K562 (cell line): Measurements from ENCODE around the gene CT45A5. TPM values are rescaled to one million over a fixed set of nuclear protein-coding genes. Genes with fewer than 3 reads are reported as not detected.

ENCODE experiments used
- ATF1 ChIP-seq, 2 experiments: fragments of 450-650 bp in 1 of 2; IDR thresholded peaks; 2 replicates each; pipeline ENCODE4 v1.6.1; 2016; ENCODE audit warnings: missing compliant biosample characterization in 1 of 2, missing genetic modification characterization in 1 of 2
- CBFA2T2 ChIP-seq: fragments of 450-650 bp; conservative IDR thresholded peaks from 2 replicates; pipeline ENCODE4 v1.6.1; 2017; ENCODE audit warnings: mild to moderate bottlenecking
- CTBP1 ChIP-seq: fragments of 450-650 bp; IDR thresholded peaks from 2 replicates; pipeline ENCODE4 v1.6.1; 2016; ENCODE audit warnings: borderline replicate concordance
- DIDO1 ChIP-seq: fragments of 450-650 bp; IDR thresholded peaks from 2 replicates; pipeline ENCODE4 v1.6.1; 2016; ENCODE audit warnings: low read depth, missing biosample characterization, missing genetic modification characterization
- DNMT1 ChIP-seq: fragments of 450-650 bp; IDR thresholded peaks from 2 replicates; pipeline ENCODE4 v1.6.1; 2016; ENCODE audit warnings: antibody characterized with exemption, mild to moderate bottlenecking
- HDAC1 ChIP-seq, 2 experiments: fragments of 450-650 bp; IDR thresholded peaks; 2 replicates each; pipeline ENCODE4 v1.6.1; 2016 to 2017; ENCODE audit warnings: inconsistent platforms in 1 of 2, mild to moderate bottlenecking in 1 of 2, moderate library complexity in 1 of 2
- HDAC2 ChIP-seq: fragments of 450-650 bp; IDR thresholded peaks from 2 replicates; pipeline ENCODE4 v1.6.1; 2016; ENCODE audit warnings: mild to moderate bottlenecking
- HDGF ChIP-seq: fragments of 450-650 bp; IDR thresholded peaks from 2 replicates; pipeline ENCODE4 v1.6.1; 2016
- IFI16 ChIP-seq: fragments of 250-450 bp; sonication (Bioruptor Pico); IDR thresholded peaks from 2 replicates; pipeline ENCODE4 v2.1.2; 2022; ENCODE audit warnings: mild to moderate bottlenecking, inconsistent platforms
- KLF16 ChIP-seq: IDR thresholded peaks from 2 replicates; pipeline ENCODE4 v1.6.1; 2016; ENCODE audit warnings: antibody characterized with exemption
- L3MBTL2 ChIP-seq: fragments of 450-650 bp; IDR thresholded peaks from 2 replicates; pipeline ENCODE4 v1.6.1; 2016; ENCODE audit warnings: mild to moderate bottlenecking, moderate library complexity
- MAZ ChIP-seq, 2 experiments: fragments of 450-650 bp in 1 of 2; sonication (generic) in 1 of 2; formaldehyde crosslinking; IDR thresholded peaks in 1 of 2; conservative IDR thresholded peaks in 1 of 2; 2 replicates each; pipeline versions ENCODE4 v1.4.0 to v1.5.0; 2020; ENCODE audit warnings: mild to moderate bottlenecking in 1 of 2, missing genetic modification reagents in 1 of 2
- MTA1 ChIP-seq: fragments of 450-650 bp; IDR thresholded peaks from 2 replicates; pipeline ENCODE4 v1.6.1; 2017; ENCODE audit warnings: borderline replicate concordance
- NFE2L1 ChIP-seq: fragments of 450-650 bp; IDR thresholded peaks from 2 replicates; pipeline ENCODE4 v1.6.1; 2016; ENCODE audit warnings: missing genetic modification characterization, low read depth, mild to moderate bottlenecking, missing compliant biosample characterization, moderate library complexity, borderline replicate concordance
- NUFIP1 ChIP-seq: fragments of 450-650 bp; IDR thresholded peaks from 2 replicates; pipeline ENCODE4 v1.6.1; 2018; ENCODE audit not compliant: partially characterized antibody
- PHB ChIP-seq: fragments of 250-450 bp; sonication (Bioruptor Pico); IDR thresholded peaks from 2 replicates; pipeline ENCODE4 v1.5.0; 2021
- POLR2G ChIP-seq: fragments of 200-400 bp; formaldehyde crosslinking; IDR thresholded peaks from 2 replicates; pipeline ENCODE4 v1.6.1; 2017; ENCODE audit warnings: low read depth, mild to moderate bottlenecking, antibody characterized with exemption, low read length, moderate library complexity
- PRMT5 ChIP-seq: sonication (generic); formaldehyde crosslinking; IDR thresholded peaks from 2 replicates; pipeline ENCODE4 v1.5.0; 2020; ENCODE audit warnings: missing genetic modification reagents
- RB1 ChIP-seq: fragments of 450-650 bp; IDR thresholded peaks from 2 replicates; pipeline ENCODE4 v1.6.1; 2017; ENCODE audit warnings: low read depth, mild to moderate bottlenecking
- RBFOX2 ChIP-seq: fragments of 200-400 bp; formaldehyde crosslinking; IDR thresholded peaks from 2 replicates; pipeline ENCODE4 v1.6.1; 2017; ENCODE audit warnings: low read depth, mild to moderate bottlenecking, low read length, moderate library complexity
- RBM34 ChIP-seq: fragments of 200-400 bp; formaldehyde crosslinking; IDR thresholded peaks from 2 replicates; pipeline ENCODE4 v1.6.1; 2018; ENCODE audit warnings: low read length, borderline replicate concordance; ENCODE audit not compliant: insufficient read depth
- RHOXF2B ChIP-seq: fragments of 250-450 bp; sonication (Bioruptor Pico); conservative IDR thresholded peaks from 2 replicates; pipeline ENCODE4 v1.5.1; 2021
- SLC30A9 ChIP-seq: fragments of 250-450 bp; sonication (Bioruptor Pico); IDR thresholded peaks from 2 replicates; pipeline ENCODE4 v1.8.0; 2022; ENCODE audit warnings: mild to moderate bottlenecking, moderate library complexity
- STAG1 ChIP-seq: sonication (generic); formaldehyde crosslinking; IDR thresholded peaks from 2 replicates; pipeline ENCODE4 v1.5.0; 2020; ENCODE audit warnings: missing genetic modification reagents, borderline replicate concordance
- SUPT5H ChIP-seq: fragments of 450-650 bp; IDR thresholded peaks from 2 replicates; pipeline ENCODE4 v1.6.1; 2016
- TAF1 ChIP-seq: IDR thresholded peaks from 2 replicates; pipeline ENCODE4 v1.6.1; 2011; ENCODE audit warnings: mild to moderate bottlenecking, low read length, moderate library complexity; ENCODE audit not compliant: insufficient read depth, control insufficient read depth, severe bottlenecking; ENCODE audit errors: extremely low read depth
- XRCC5 ChIP-seq: fragments of 200-400 bp; formaldehyde crosslinking; IDR thresholded peaks from 2 replicates; pipeline ENCODE4 v1.6.1; 2017; ENCODE audit warnings: low read depth, mild to moderate bottlenecking, low read length
- ZBTB7A ChIP-seq: IDR thresholded peaks from 2 replicates; pipeline ENCODE4 v1.6.1; 2011; ENCODE audit warnings: low read depth, mild to moderate bottlenecking, low read length, moderate library complexity, borderline replicate concordance; ENCODE audit not compliant: control insufficient read depth
- ZEB2 ChIP-seq: fragments of 450-650 bp; IDR thresholded peaks from 2 replicates; pipeline ENCODE4 v1.6.1; 2016
- polyA plus RNA-seq, 8 experiments: library from polyadenylated mRNA; depleted of rRNA in 4 of 8; stranded (reverse) in 5 of 8; unstranded in 3 of 8; fragments of >200 nt; fragmentation: Nextera tagmentation in 2 of 8; fragmentation: Illumina TruSeq in 1 of 8; extraction: Ambion mirVana in 2 of 8; extraction: Trizol in 1 of 8; gene quantifications; 2 replicates each; pipeline versions ENCODE4 v1.2.1 to v1.2.3, GENCODE V29; 2011 to 2014; ENCODE audit warnings: inconsistent platforms in 1 of 8, missing spikeins in 1 of 8
- total RNA-seq, 7 experiments: library from RNA; depleted of rRNA in 6 of 7; stranded (reverse); fragments of >200 nt in 6 of 7; fragmentation: Illumina TruSeq in 2 of 7; extraction: Trizol in 2 of 7; gene quantifications; 2 replicates each; pipeline versions ENCODE4 v1.2.1 to v1.2.3, GENCODE V29; 2011 to 2021; ENCODE audit warnings: low replicate concordance in 1 of 7
- TF ChIP-seq, protein P1 (sequence below): fragments of 200-800 bp; sonication (Bioruptor generic); IDR thresholded peaks from 2 replicates; pipeline ENCODE4 v1.6.1; 2017; ENCODE audit warnings: missing genetic modification characterization, missing compliant biosample characterization

The CT45A5 gene
- total and polyA plus RNA-seq, 9 of the 15 experiments (the other 6 are each of a cell fraction or from before 2014, with no cell fraction given): 3.9 to 9.4 (median 5.2) TPM

DNA sequence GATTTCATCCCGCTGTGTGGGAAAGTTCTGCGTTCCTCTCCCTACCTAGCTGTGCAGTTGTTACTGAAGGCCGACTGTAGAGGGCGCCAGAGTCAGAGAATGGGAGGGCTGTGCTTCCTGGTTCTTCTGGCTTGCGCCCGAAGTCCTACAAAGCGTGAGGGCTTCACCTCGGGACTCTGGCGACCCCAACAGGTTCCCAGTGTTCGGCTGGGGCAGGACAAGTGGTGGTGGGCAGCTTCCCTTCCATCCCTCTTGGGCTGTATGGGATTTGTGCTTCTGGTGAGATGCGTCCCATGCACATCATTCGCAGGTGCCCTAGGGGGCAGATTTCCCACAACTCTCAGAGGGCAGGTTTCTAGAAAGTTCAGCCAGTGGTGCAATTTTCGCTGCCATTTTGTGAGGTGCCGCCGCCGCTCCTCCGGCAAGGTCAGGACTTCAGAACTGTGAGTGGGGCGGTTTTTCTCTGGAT, 44.6 kb downstream of the CT45A5 start (continued):
- TF ChIP-seq, protein P1, sequence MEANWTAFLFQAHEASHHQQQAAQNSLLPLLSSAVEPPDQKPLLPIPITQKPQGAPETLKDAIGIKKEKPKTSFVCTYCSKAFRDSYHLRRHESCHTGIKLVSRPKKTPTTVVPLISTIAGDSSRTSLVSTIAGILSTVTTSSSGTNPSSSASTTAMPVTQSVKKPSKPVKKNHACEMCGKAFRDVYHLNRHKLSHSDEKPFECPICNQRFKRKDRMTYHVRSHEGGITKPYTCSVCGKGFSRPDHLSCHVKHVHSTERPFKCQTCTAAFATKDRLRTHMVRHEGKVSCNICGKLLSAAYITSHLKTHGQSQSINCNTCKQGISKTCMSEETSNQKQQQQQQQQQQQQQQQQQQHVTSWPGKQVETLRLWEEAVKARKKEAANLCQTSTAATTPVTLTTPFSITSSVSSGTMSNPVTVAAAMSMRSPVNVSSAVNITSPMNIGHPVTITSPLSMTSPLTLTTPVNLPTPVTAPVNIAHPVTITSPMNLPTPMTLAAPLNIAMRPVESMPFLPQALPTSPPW (CRISPR knock-in tag): no peak
- peak; percentile 44; the same call in 1 of the 2 replicates for TF ChIP-seq L3MBTL2
- TF ChIP-seq MTA1: no peak
- no peak for TF ChIP-seq ATF1 (CRISPR knock-in tag; IDR thresholded peaks at IDR 0.05)
- no peak for TF ChIP-seq ATF1 (tag; IDR thresholded peaks at IDR 0.05)
- no peak for TF ChIP-seq NUFIP1
- TF ChIP-seq RHOXF2B: no peak
- no peak for TF ChIP-seq RBM34
- TF ChIP-seq ZEB2: no peak
- no peak for TF ChIP-seq MAZ (CRISPR knock-in tag; conservative IDR thresholded peaks at IDR 0.05 in 1 of 2, IDR thresholded peaks at IDR 0.05 in 1 of 2)
- peak; percentile 64; the same call in 1 of the 2 replicates for TF ChIP-seq CTBP1
- TF ChIP-seq KLF16: 0 out of 2 replicates have a peak, but pooled peaks have one; percentile 7
- no peak for TF ChIP-seq PHB
- no peak for TF ChIP-seq NFE2L1 (tag)
- TF ChIP-seq RB1: 0 out of 2 replicates have a peak, but pooled peaks have one; percentile 33
- no peak for TF ChIP-seq DIDO1
- 0 out of 4 replicates have a peak, but pooled peaks of 1 of the 2 experiments have one; percentile 11 for TF ChIP-seq HDAC1 (IDR thresholded peaks at IDR 0.05)
- TF ChIP-seq CBFA2T2: 0 out of 2 replicates have a peak, but pooled peaks have one; percentile 5
- peak; percentile 22 for TF ChIP-seq TAF1
- no peak for TF ChIP-seq PRMT5 (CRISPR knock-in tag)
- TF ChIP-seq HDGF: no peak
- peak; percentile 68 for TF ChIP-seq RBFOX2
- TF ChIP-seq IFI16: no peak
- TF ChIP-seq XRCC5: peak; percentile 55
- 0 out of 2 replicates have a peak, but pooled peaks have one; percentile 54 for TF ChIP-seq HDAC2
- peak; percentile 40; the same call in 1 of the 2 replicates for TF ChIP-seq STAG1 (CRISPR knock-in tag)
- no peak for TF ChIP-seq DNMT1
- TF ChIP-seq ZBTB7A: peak; percentile 31; the same call in 1 of the 2 replicates
- peak; percentile 58 for TF ChIP-seq POLR2G
- no peak for TF ChIP-seq SLC30A9
- TF ChIP-seq SUPT5H: no peak
